ENCODE measurements around the gene PLBD2.

PLBD2 gene

GRCh38 chr12:113409462-113410124 is 51.2 kb downstream of the PLBD2 start:
- no peaks in the 10 kb centered on the region for H3K9me3 Mint-ChIP-seq
- no peaks in the 10 kb centered on the region for H3K4me1 Mint-ChIP-seq
- peaks cover 3% of the 10 kb centered on the region for H3K27me3 Mint-ChIP-seq
- DNase-seq (no peak), ATAC-seq (no peak)
- H3K4me3 Mint-ChIP-seq: no peak overlapping the region
- H3K27ac Mint-ChIP-seq: no peak overlapping the region

GRCh38 chr12:113413488-113413939 is 55.1 kb downstream of the PLBD2 start:
- H3K27ac Mint-ChIP-seq: no peak overlapping the region
- ATAC-seq (no peak), DNase-seq (no peak)
- H3K4me3 Mint-ChIP-seq: no peak overlapping the region
- peaks cover 8% of the 10 kb centered on the region for H3K27me3 Mint-ChIP-seq
- H3K4me1 Mint-ChIP-seq: no peaks in the 10 kb centered on the region
- no peaks in the 10 kb centered on the region for H3K9me3 Mint-ChIP-seq

- Mint-ChIP-seq H3K4me1 (no peaks in the 10 kb centered on the region), H3K27ac (no peak overlapping the region), H3K4me3 (no peak overlapping the region), H3K27me3 (peaks cover 8% of the 10 kb centered on the region), H3K9me3 (no peaks in the 10 kb centered on the region)
- DNase-seq (no peak), ATAC-seq (no peak)
Measured at GRCh38 chr12:113414519-113415038, 56.2 kb downstream of the PLBD2 start.

- no peaks in the 10 kb centered on the region for H3K9me3 Mint-ChIP-seq
- H3K4me3 Mint-ChIP-seq: no peak overlapping the region
- DNase-seq: no peak
- no peak for ATAC-seq
- peaks cover 8% of the 10 kb centered on the region for H3K27me3 Mint-ChIP-seq
- no peaks in the 10 kb centered on the region for H3K4me1 Mint-ChIP-seq
- no peak overlapping the region for H3K27ac Mint-ChIP-seq
Measured at GRCh38 chr12:113416091-113416754, 57.8 kb downstream of the PLBD2 start.

- Mint-ChIP-seq H3K4me3 (no peak overlapping the region), H3K4me1 (peaks cover 11% of the 10 kb centered on the region), H3K9me3 (no peaks in the 10 kb centered on the region), H3K27ac (no peak overlapping the region), H3K27me3 (peaks cover 18% of the 10 kb centered on the region)
- DNase-seq: no peak
- no peak for ATAC-seq
Measured at GRCh38 chr12:113418213-113418879, 60.0 kb downstream of the PLBD2 start.

- H3K4me3 Mint-ChIP-seq: peak overlapping the region in 1 of 2 donors; percentile 26
- peaks cover 15% of the 10 kb centered on the region for H3K4me1 Mint-ChIP-seq
- no peak overlapping the region for H3K27ac Mint-ChIP-seq
Measured at GRCh38 chr12:113420996-113421595, 62.7 kb downstream of the PLBD2 start.

GRCh38 chr12:113422030-113422885 is 63.9 kb downstream of the PLBD2 start, which contains the start of gene SDSL:
SDSL (plus strand) TSS chr12:113422380; CDS start chr12:113427983, 5,603 bp downstream.
- peak; percentile 26 to 74 for DNase-seq
- peak; percentile 96 for ATAC-seq
- Mint-ChIP-seq H3K4me1 (peaks cover 17% of the 10 kb centered on the region), H3K27ac (peak within 1 kb of the TSS; percentile 90 to 98), H3K4me3 (peak within 1 kb of the TSS; percentile 79 to 97), H3K9me3 (no peaks in the 10 kb centered on the region), H3K27me3 (peaks cover 18% of the 10 kb centered on the region)

More at GRCh38 chr12:113420996-113421595, 62.7 kb downstream of the PLBD2 start:
- peaks cover 18% of the 10 kb centered on the region for H3K27me3 Mint-ChIP-seq
- no peak for DNase-seq
- no peaks in the 10 kb centered on the region for H3K9me3 Mint-ChIP-seq
- no peak for ATAC-seq

GRCh38 chr12:113422886-113423669 is 64.7 kb downstream of the PLBD2 start:
- ATAC-seq: no peak
- Mint-ChIP-seq H3K9me3 (no peaks in the 10 kb centered on the region), H3K27ac (no peak overlapping the region), H3K4me3 (peak overlapping the region in 1 of 2 donors; percentile 97), H3K27me3 (peaks cover 18% of the 10 kb centered on the region), H3K4me1 (peaks cover 17% of the 10 kb centered on the region)
- no peak for DNase-seq

GRCh38 chr12:113424456-113424855 is 66.1 kb downstream of the PLBD2 start:
- ATAC-seq (no peak), DNase-seq (no peak)
- H3K27ac Mint-ChIP-seq: no peak overlapping the region
- no peaks in the 10 kb centered on the region for H3K9me3 Mint-ChIP-seq
- no peak overlapping the region for H3K4me3 Mint-ChIP-seq
- H3K27me3 Mint-ChIP-seq: peaks cover 25% of the 10 kb centered on the region
- H3K4me1 Mint-ChIP-seq: peaks cover 17% of the 10 kb centered on the region

- DNase-seq (peak; percentile 56 to 60), ATAC-seq (no peak)
- Mint-ChIP-seq H3K27ac (no peak overlapping the region), H3K4me3 (no peak overlapping the region), H3K27me3 (peaks cover 31% of the 10 kb centered on the region), H3K4me1 (peaks cover 17% of the 10 kb centered on the region), H3K9me3 (peaks cover 0 to 3% of the 10 kb centered on the region in 2 donors)
Measured at GRCh38 chr12:113424915-113425823, 66.8 kb downstream of the PLBD2 start.

GRCh38 chr12:113425960-113426453 is 67.6 kb downstream of the PLBD2 start:
- no peak overlapping the region for H3K27ac Mint-ChIP-seq
- H3K27me3 Mint-ChIP-seq: peaks cover 39% of the 10 kb centered on the region
- no peak for DNase-seq
- no peak overlapping the region for H3K4me3 Mint-ChIP-seq
- H3K9me3 Mint-ChIP-seq: peaks cover 0 to 5% of the 10 kb centered on the region in 2 donors
- H3K4me1 Mint-ChIP-seq: peaks cover 17% of the 10 kb centered on the region
- ATAC-seq: no peak

GRCh38 chr12:113427882-113428281 is 69.5 kb downstream of the PLBD2 start:
- Mint-ChIP-seq H3K4me3 (no peak overlapping the region), H3K4me1 (peaks cover 6% of the 10 kb centered on the region), H3K9me3 (peaks cover 0 to 5% of the 10 kb centered on the region in 2 donors), H3K27ac (peak overlapping the region in 1 of 2 donors; percentile 15), H3K27me3 (peaks cover 40% of the 10 kb centered on the region)
- DNase-seq (no peak), ATAC-seq (no peak)

- H3K4me3 Mint-ChIP-seq: no peak overlapping the region
- peaks cover 6% of the 10 kb centered on the region for H3K4me1 Mint-ChIP-seq
Measured at GRCh38 chr12:113428482-113428881, 70.1 kb downstream of the PLBD2 start.

More at GRCh38 chr12:113428482-113428881, 70.1 kb downstream of the PLBD2 start:
- H3K9me3 Mint-ChIP-seq: peaks cover 0 to 5% of the 10 kb centered on the region in 2 donors
- H3K27me3 Mint-ChIP-seq: peaks cover 45% of the 10 kb centered on the region
- ATAC-seq: no peak
- H3K27ac Mint-ChIP-seq: no peak overlapping the region
- DNase-seq: no peak
